PC-3 (cell line): ENCODE data around the gene IER5L. TPM values are rescaled to one million over a fixed set of nuclear protein-coding genes. Genes with fewer than 3 reads are reported as not detected.

Source experiments
- ATAC-seq: fragments of 200-7000 bp; cut with Tn5 transposase; 2 replicates; pipeline ENCODE4 v1.9.1; 2020; ENCODE audit warnings: mild to moderate bottlenecking, moderate library complexity
- BruUV-seq: library from RNA; stranded (reverse); fragments of 400-500 nt; replicated peaks from 2 replicates; lab custom pipeline; 2021; lab: Mats Ljungman, UMichigan
- CTCF ChIA-PET: fragments of 300-600 bp; sonication (Branson Sonifier 250); formaldehyde crosslinking; loops from one replicate; lab custom pipeline; 2022; ENCODE audit warnings: antibody characterized with exemption; lab: Charles Lee
- POLR2A ChIA-PET: fragments of 300-600 bp; sonication (Branson Sonifier 250); formaldehyde crosslinking; loops from one replicate; lab custom pipeline; 2022; ENCODE audit warnings: antibody characterized with exemption; ENCODE audit not compliant: unreplicated experiment; lab: Charles Lee
- DNase-seq: peaks from one replicate; pipeline ENCODE4 v3.0.0-alpha.2; 2015
- H2AFZ ChIP-seq: fragments of 300-600 bp; sonication (generic); 2 replicates; pipeline ENCODE4 v1.6.0; 2016; ENCODE audit warnings: antibody characterized with exemption, low read length
- H3F3A ChIP-seq: fragments of 300-600 bp; sonication (generic); one replicate; pipeline ENCODE4 v1.6.0; 2017; ENCODE audit warnings: antibody characterized with exemption, low read length, control low read depth, mild to moderate bottlenecking; ENCODE audit not compliant: unreplicated experiment
- H3K27ac ChIP-seq: fragments of 300-600 bp; sonication (generic); 2 replicates; pipeline ENCODE4 v1.5.1; 2016; ENCODE audit warnings: mild to moderate bottlenecking, low read length
- H3K27me3 ChIP-seq: fragments of 300-600 bp; sonication (generic); 2 replicates; pipeline ENCODE4 v1.6.1; 2016; ENCODE audit warnings: low read length, mixed read lengths
- H3K36me3 ChIP-seq: fragments of 300-600 bp; sonication (generic); 2 replicates; pipeline ENCODE4 v1.6.1; 2016; ENCODE audit warnings: low read depth, mixed run types, low read length, mixed read lengths
- H3K4me1 ChIP-seq: fragments of 300-600 bp; sonication (generic); 2 replicates; pipeline ENCODE4 v1.5.1; 2016; ENCODE audit warnings: low read length; ENCODE audit not compliant: insufficient read depth
- H3K4me2 ChIP-seq: fragments of 300-600 bp; sonication (generic); 2 replicates; pipeline ENCODE4 v1.6.0; 2016; ENCODE audit warnings: low read length
- H3K4me3 ChIP-seq: fragments of 300-600 bp; sonication (generic); 2 replicates; pipeline ENCODE4 v1.5.1; 2016; ENCODE audit warnings: mild to moderate bottlenecking, low read length, mixed read lengths
- H3K79me2 ChIP-seq: fragments of 300-600 bp; sonication (generic); 2 replicates; pipeline ENCODE4 v1.6.1; 2017; ENCODE audit warnings: low read length, mixed read lengths
- H3K9ac ChIP-seq: fragments of 300-600 bp; sonication (generic); 2 replicates; pipeline ENCODE4 v1.6.0; 2016; ENCODE audit warnings: mild to moderate bottlenecking, low read length
- H3K9me2 ChIP-seq: fragments of 300-600 bp; sonication (generic); replicated peaks from 2 replicates; pipeline ENCODE4 v1.6.1; 2016; ENCODE audit warnings: mixed run types, low read length, mixed read lengths
- H3K9me3 ChIP-seq: fragments of 300-600 bp; sonication (generic); 2 replicates; pipeline ENCODE4 v1.6.1; 2016; ENCODE audit warnings: low read length, mixed read lengths
- H4K20me1 ChIP-seq: fragments of 300-600 bp; sonication (generic); 2 replicates; pipeline ENCODE4 v1.6.1; 2016; ENCODE audit warnings: low read length, mixed read lengths
- EZH2 ChIP-seq: fragments of 300-600 bp; sonication (generic); IDR thresholded peaks from one replicate; pipeline ENCODE4 v1.6.1; 2017; ENCODE audit warnings: antibody characterized with exemption, mild to moderate bottlenecking, low read length; ENCODE audit not compliant: unreplicated experiment
- EZH2phosphoT487 ChIP-seq: fragments of 300-600 bp; sonication (generic); IDR thresholded peaks from 2 replicates; pipeline ENCODE4 v1.6.1; 2018; ENCODE audit warnings: mild to moderate bottlenecking, antibody characterized with exemption, low read length, borderline replicate concordance
- intact Hi-C: fragments of 100-400 bp; cut with micrococcal nuclease; formaldehyde crosslinking; loops from 2 replicates; pipeline ENCODE4 v1.9.0; 2023
- total RNA-seq: library from RNA; depleted of rRNA; stranded (reverse); fragments of >200 nt; gene quantifications from 2 replicates; pipeline ENCODE4 v1.2.3, GENCODE V29; 2014
- TF ChIP-seq, protein P1 (sequence below): fragments of 300-600 bp; sonication (generic); conservative IDR thresholded peaks from 2 replicates; pipeline ENCODE4 v1.5.1; 2017; ENCODE audit warnings: antibody characterized with exemption, low read depth, mild to moderate bottlenecking, low read length

The IER5L gene
- total RNA-seq, 1 experiment from 2014 or later = 46.1 TPM

DNA sequence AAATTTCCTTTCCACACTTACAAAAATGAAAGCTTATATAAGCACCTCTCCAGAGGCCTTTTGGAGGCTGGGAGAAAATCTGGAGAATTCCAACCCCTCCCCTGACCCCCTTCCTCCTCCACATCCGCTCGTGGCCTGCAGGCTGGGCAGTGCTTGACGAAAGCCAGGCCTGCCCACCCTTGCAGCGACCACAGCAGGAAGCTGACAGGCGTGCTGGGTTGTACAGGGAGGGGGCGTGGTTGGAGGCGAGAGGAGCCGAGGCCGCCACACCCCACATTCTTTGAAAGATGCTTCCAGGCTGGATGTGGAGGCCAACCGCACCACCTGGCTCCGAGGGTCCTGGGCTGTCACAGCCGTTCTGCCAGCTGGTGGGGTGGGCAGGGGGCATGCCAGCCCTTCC is 47.8 kb upstream of the IER5L start:
- Histone ChIP-seq H3K9me3 (no peaks in the 10 kb centered on the region), H3K4me1 (no peaks in the 10 kb centered on the region), H3K9ac (no peak overlapping the region), H3K27me3 (no peaks in the 10 kb centered on the region), H3K9me2 (no peaks in the 10 kb centered on the region), H4K20me1 (no peaks in the 10 kb centered on the region), H3K4me2 (no peak overlapping the region), H3K79me2 (no peaks in the 10 kb centered on the region), H3K4me3 (no peak overlapping the region), H3F3A (no peaks in the 10 kb centered on the region), H2AFZ (no peak overlapping the region), H3K27ac (no peak overlapping the region), H3K36me3 (no peaks in the 10 kb centered on the region)
- ChIA-PET CTCF (no interaction called here), POLR2A (no interaction called here)
- intact Hi-C loops = no loop called here
- BruUV-seq = no TSS peak
- peak; percentile 57 for ATAC-seq
- no peak for DNase-seq
- TF ChIP-seq EZH2phosphoT487 (no peak), EZH2 (no peak)
- TF ChIP-seq, protein P1, sequence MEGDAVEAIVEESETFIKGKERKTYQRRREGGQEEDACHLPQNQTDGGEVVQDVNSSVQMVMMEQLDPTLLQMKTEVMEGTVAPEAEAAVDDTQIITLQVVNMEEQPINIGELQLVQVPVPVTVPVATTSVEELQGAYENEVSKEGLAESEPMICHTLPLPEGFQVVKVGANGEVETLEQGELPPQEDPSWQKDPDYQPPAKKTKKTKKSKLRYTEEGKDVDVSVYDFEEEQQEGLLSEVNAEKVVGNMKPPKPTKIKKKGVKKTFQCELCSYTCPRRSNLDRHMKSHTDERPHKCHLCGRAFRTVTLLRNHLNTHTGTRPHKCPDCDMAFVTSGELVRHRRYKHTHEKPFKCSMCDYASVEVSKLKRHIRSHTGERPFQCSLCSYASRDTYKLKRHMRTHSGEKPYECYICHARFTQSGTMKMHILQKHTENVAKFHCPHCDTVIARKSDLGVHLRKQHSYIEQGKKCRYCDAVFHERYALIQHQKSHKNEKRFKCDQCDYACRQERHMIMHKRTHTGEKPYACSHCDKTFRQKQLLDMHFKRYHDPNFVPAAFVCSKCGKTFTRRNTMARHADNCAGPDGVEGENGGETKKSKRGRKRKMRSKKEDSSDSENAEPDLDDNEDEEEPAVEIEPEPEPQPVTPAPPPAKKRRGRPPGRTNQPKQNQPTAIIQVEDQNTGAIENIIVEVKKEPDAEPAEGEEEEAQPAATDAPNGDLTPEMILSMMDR = no peak

DNA sequence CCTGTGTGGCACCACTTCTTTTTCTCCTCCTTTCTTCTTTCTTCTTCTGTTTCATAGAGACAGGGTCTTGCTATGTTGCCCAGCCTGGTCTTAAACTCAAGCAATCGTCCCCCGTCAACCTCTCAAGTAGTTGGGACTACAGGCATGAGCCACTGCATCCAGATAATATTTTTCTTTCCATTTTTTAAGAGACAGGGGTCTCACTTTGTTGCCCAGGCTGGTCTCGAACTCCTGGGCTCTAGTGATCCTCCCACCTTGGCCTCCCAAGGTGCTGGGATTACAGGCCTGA is 47.4 kb upstream of the IER5L start:
- no peaks in the 10 kb centered on the region for H3K9me3 ChIP-seq
- no peak overlapping the region for H3K9ac ChIP-seq
- no peaks in the 10 kb centered on the region for H3F3A ChIP-seq
- BruUV-seq = no TSS peak
- no peaks in the 10 kb centered on the region for H3K9me2 ChIP-seq
- no peaks in the 10 kb centered on the region for H4K20me1 ChIP-seq
- ATAC-seq (no peak; the same call in 1 of the 2 replicates), DNase-seq (no peak)
- no peak overlapping the region for H2AFZ ChIP-seq
- intact Hi-C loops = no loop called here
- CTCF ChIA-PET = no interaction called here
- no peak overlapping the region for H3K27ac ChIP-seq
- H3K4me1 ChIP-seq = no peaks in the 10 kb centered on the region
- no peaks in the 10 kb centered on the region for H3K27me3 ChIP-seq
- H3K4me3 ChIP-seq = no peak overlapping the region
- H3K36me3 ChIP-seq = no peaks in the 10 kb centered on the region
- POLR2A ChIA-PET = no interaction called here
- TF ChIP-seq, protein P1 = no peak
- TF ChIP-seq EZH2phosphoT487 (no peak), EZH2 (no peak)
- no peaks in the 10 kb centered on the region for H3K79me2 ChIP-seq
- H3K4me2 ChIP-seq = no peak overlapping the region

DNA sequence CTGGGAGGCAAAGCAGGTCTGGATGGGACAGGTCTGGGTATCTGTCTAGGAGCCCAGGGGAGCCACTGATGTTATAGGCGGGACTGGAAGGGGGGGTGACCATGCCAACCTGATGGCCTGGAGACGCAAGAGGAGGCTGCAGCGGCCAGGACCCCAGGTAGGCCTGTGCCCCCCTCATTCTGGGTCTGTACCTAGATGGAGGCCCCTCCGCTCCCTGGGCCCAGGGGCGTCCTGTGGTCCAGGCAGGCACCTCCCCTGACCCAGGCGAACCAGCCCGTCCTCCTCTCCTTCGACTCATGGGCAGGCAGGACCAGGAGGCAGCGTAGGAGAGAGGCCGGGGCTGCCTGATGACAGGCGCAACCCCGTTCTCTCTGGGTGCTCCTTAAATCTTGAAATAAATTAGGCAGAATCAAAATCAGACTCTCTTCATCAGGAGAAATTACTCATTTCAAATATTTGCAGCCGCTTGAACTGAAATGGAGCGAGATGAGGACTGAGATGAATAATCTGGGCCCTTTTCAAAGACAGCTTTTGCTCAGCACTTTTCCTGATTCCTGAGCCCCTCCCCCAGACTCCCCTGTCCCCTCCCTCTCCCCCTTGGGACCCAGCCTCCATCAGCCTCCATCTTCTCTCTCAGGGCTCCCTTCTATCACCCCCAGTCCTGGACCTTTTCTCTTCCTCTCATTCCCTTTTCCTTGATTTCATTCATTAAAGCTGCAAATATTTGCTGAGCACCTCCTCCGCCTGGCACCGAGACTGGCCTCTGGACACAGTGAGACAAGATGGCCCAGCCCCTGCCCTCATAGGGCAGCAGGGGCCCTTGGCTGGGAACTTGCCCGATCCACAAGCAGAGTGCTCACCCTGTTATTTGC is 46.8 kb upstream of the IER5L start:
- no peaks in the 10 kb centered on the region for H3K4me1 ChIP-seq
- ChIA-PET CTCF (no interaction called here), POLR2A (no interaction called here)
- H3K27me3 ChIP-seq = no peaks in the 10 kb centered on the region
- no peaks in the 10 kb centered on the region for H3K9me3 ChIP-seq
- H3K36me3 ChIP-seq = no peaks in the 10 kb centered on the region
- H3K4me3 ChIP-seq = no peak overlapping the region
- H4K20me1 ChIP-seq = no peaks in the 10 kb centered on the region
- H3K27ac ChIP-seq = no peak overlapping the region
- H3F3A ChIP-seq = no peaks in the 10 kb centered on the region
- no peak overlapping the region for H2AFZ ChIP-seq
- TF ChIP-seq EZH2 (no peak), EZH2phosphoT487 (no peak)
- no peak overlapping the region for H3K4me2 ChIP-seq
- ATAC-seq = no peak
- H3K9me2 ChIP-seq = no peaks in the 10 kb centered on the region
- H3K9ac ChIP-seq = no peak overlapping the region
- intact Hi-C loops = no loop called here
- no peaks in the 10 kb centered on the region for H3K79me2 ChIP-seq
- no TSS peak for BruUV-seq
- DNase-seq = no peak
